HG03571 (cell line): ENCODE data around the gene C11orf52.
A peak's percentile ranks its signal among the peaks of the same experiment; 100 is the strongest.
"Not testable (repeated sequence)": the region's sequence is repeated elsewhere in the genome, so short reads cannot be mapped to it uniquely, and the experiment has no call there.

Experiments used
- ATAC-seq: cut with Tn5 transposase; IDR thresholded peaks from one replicate; pipeline ENCODE4 v1.9.1; 2021; ENCODE audit not compliant: unreplicated experiment

Gene C11orf52

GRCh38 chr11:111918390-111919256, at the start of gene C11orf52:
TSS of gene C11orf52 (plus strand) at chr11:111918913. CDS start at chr11:111918973, 60 bp downstream.
- no peak for ATAC-seq

DNA sequence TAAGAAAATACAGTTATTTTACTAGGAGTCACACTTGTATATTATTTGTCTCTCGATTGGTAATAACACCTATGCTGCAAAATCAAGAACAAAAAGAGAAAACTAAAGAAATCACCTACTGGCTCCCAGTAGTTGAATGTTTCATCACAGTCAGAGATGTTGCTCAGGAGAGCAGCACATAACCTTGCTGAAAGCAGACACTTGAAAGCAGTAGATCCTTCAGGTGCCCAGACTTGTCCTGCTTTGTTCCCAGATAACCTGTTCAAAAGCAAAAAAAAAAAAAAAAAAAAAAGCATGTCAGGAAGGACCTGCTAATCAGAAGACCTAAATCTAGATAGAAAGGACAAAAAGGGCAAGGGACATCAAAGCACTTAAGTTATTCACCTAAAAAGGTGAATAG, 48.6 kb upstream of the C11orf52 start:
- ATAC-seq: no peak

DNA sequence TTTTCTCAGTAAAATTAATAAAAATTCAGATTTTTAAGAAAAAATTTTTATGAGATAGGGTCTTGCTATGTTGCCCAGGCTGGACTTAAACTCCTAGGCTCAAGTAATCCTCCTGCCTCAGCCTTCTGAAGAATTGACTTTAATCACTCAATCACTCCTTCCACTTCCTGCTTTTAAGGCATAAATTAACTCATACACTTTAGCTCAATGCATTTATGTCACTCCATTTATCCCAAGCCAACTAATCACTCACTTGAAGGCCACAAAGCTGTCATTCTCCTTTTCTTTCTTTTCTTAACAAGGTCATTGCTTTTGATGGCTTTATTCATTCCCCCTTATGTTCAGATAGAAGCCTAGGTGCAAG, 48.2 kb upstream of the C11orf52 start:
- ATAC-seq: peak; percentile 6

GRCh38 chr11:111870886-111871692, 47.6 kb upstream of the C11orf52 start, which contains the start of gene ALG9:
TSS of gene ALG9 (minus strand) at chr11:111871581. CDS start at chr11:111871482, 99 bp downstream.
- peak; percentile 84 for ATAC-seq

DNA sequence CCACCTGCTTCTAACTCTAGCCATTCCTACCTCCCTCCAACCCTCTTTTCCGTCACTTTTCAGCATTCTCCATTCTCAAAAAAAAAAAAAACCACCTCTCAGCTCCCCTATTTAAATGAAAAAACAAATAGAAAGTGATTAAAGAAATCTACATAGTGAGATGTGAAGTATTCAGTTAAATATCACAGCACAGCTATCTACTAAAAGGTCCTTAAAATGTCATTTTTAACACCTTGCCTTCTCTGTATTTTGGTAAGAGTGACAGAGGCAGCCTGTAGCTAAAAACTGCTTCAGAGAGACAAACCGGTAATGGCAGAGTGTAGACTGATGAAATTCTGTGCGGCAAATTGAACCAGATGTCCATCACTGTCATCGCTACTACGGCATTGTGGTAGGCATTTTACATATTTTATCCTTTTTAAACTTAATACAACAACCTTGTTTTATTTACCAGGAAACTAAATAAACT, 47.0 kb upstream of the C11orf52 start:
- no peak for ATAC-seq

- no peak for ATAC-seq
These were observed 40.3 kb upstream of the C11orf52 start for GRCh38 chr11:111878385-111878848.

- peak; percentile 93 for ATAC-seq
These were observed 39.7 kb upstream of the C11orf52 start, which contains the start of the genes CFAP68 and FDXACB1 for GRCh38 chr11:111878849-111879636. TSS of gene CFAP68 (plus strand) at chr11:111879541. CDS start at chr11:111879561, 20 bp downstream. TSS of gene FDXACB1 (minus strand) at chr11:111879165. CDS start at chr11:111879132, 33 bp downstream.

GRCh38 chr11:111879637-111879960, 39.1 kb upstream of the C11orf52 start:
- no peak for ATAC-seq

DNA sequence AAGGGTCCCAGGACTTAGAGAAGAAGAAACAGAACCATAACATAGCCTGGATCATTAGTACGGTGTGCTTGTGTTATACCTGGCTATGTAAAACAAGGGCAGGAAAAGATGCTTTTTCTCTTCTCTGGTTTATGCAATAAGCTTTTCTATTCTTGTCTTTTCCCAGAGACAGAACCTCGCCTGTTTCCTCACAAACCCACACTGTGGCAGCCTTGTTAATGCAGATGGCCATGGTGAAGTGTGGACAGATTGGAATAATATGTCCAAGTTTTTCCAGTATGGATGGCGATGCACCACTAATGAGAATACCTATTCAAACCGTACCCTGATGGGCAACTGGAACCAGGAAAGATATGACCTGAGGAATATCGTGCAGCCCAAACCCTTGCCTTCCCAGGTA, 36.5 kb upstream of the C11orf52 start:
- no peak for ATAC-seq

DNA sequence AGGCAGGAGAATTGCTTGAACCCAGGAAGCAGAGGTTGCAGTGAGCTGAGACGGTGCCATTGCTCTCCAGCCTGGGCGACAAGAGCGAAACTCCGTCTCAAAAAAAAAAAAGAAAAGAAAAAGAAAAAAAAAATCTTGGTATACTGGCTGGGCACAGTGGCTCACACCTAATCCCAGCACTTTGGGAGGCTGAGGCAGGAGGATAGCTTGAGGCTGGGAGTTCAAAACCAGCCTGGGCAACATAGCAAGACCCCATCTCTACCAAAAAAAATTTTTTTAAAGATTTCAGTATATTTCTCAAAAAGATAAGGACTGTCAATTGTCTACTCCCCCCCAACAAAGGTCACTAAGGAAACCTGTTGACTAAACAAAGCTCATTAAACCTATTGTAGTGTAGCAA, 33.7 kb upstream of the C11orf52 start:
- not testable (repeated sequence) for ATAC-seq

GRCh38 chr11:111886032-111886431, 32.7 kb upstream of the C11orf52 start:
- ATAC-seq: no peak

DNA sequence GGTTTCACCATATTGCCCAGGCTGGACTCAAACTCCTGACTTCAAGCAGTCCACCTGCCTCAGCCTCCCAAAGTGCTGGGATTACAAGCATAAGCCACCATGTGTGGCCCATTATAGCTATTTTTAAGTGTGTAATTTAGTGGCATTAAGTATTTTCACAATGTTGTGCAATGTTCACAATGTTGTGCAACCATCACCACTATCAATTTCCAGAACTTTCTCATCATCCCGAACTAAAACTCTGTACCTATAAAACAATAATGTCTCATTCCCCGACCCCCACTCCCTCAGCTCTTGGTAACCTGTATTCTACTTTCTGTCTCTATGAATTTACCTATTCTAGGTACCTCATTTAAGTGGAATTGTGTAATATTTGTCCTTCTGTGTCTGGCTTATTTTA, 31.9 kb upstream of the C11orf52 start:
- no peak for ATAC-seq

- no peak for ATAC-seq
These were observed 13.3 kb upstream of the C11orf52 start for GRCh38 chr11:111905411-111905810.

DNA sequence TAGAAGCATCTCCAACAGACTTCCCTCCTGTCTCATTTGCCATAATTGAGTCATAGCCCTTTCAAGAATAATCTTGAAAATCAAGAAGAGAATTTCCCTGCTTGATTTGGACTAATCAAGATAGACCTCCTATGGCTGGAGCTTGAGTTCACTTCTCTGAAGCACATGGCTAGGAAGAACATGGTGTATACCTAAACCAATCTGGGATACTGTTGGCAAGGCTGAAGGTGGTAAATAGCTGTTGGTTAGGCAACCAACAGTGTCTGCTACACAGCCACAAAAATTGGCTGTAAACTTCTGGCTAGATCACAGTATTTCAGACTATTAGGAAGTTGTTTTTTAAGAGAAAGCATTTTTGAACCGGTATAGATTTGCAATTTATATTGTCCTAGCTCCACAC, 12.0 kb upstream of the C11orf52 start:
- ATAC-seq: no peak

- ATAC-seq: no peak
These were observed 9.9 kb upstream of the C11orf52 start for GRCh38 chr11:111908639-111909305.

DNA sequence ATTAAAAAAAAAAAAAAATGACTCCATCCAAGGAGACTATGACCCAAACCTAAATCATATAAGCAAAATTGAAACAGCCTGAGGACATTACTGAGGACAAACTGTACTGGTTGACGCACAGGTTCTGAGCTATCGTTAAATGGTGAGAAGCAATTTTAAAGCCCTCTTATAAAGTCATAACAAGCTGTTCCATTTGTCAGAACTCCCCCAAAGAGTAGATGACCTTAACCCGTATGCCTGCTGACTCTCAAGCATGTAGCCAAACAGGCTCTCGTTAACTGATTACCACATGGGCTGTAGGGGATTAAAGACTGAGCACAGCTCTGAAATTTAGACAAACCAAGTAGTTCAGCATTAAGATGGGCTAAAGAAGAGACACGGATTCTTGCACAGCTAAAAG, 9.3 kb upstream of the C11orf52 start:
- ATAC-seq: no peak

- ATAC-seq: no peak
These were observed 7.8 kb upstream of the C11orf52 start for GRCh38 chr11:111910676-111911562.

DNA sequence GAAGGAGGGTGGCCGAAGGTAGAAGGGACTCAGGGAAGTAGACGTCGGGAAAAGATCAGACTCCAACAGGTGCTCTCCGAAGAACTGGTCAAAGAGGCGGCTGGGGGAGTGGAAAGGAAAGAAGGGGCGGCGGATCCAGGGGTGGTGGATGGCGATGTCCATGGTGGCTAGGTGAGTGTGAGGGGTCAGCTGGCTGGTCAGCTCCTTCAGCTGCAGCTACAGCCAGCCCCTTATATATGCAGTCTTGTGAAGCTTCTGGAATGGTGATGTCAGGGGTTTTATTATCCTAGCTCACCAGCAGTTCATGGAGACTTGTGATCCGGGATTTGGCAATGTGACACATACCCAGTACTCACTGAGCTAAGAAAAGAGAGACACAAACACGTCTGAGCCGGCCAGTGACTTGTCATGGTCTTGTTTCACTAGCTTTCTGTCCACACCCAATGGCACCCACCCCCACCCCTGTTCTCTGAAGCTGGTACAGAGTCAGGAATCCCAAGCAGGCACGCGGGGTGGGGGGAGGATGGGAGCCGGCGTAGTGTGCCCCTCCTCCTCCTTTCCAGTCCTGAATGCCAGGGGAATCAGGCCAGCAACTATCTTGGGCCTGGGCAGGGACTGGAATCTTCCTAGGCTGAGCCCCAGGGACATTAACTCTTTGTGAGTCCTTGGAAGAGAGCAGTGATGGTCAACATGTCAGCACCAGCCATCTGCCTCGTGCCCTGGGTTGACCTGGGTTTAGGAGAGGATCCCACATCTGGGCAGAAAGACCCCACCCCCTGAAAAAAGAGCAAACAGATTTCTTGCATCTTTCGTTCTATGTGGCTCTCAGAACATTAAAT, 6.9 kb upstream of the C11orf52 start, which contains the start of gene CRYAB:
Gene CRYAB (minus strand): TSS at position 208 of the 839 bp plus-strand sequence. CDS start 46 bp downstream, at position 162.
- ATAC-seq: no peak
